ENCODE results near the gene MBOAT7.

DNA sequence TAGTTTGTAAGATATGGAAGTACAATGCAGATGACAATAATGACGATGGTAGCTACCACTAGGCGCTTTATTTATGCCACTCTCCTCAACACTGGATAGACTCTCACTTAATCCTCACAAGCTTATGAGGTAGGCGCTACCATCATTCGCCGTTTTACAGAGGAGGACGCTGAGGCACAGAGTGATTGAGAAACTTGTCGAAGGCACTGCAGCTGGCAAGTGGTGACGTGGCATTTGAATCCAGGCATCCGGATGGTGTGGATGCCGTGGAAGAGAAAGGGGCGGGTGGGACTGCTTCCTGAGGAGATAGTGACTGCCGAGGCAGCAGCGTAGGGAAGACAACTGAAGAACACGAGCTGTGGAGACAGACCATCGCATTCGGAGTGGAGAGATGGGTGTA, 10.0 kb upstream of the MBOAT7 start:
- TF ChIP-seq POLR2AphosphoS5 (IDR thresholded peaks at IDR 0.05; ENCODE audit: low read depth) = no peak
- TF ChIP-seq, protein P1, sequence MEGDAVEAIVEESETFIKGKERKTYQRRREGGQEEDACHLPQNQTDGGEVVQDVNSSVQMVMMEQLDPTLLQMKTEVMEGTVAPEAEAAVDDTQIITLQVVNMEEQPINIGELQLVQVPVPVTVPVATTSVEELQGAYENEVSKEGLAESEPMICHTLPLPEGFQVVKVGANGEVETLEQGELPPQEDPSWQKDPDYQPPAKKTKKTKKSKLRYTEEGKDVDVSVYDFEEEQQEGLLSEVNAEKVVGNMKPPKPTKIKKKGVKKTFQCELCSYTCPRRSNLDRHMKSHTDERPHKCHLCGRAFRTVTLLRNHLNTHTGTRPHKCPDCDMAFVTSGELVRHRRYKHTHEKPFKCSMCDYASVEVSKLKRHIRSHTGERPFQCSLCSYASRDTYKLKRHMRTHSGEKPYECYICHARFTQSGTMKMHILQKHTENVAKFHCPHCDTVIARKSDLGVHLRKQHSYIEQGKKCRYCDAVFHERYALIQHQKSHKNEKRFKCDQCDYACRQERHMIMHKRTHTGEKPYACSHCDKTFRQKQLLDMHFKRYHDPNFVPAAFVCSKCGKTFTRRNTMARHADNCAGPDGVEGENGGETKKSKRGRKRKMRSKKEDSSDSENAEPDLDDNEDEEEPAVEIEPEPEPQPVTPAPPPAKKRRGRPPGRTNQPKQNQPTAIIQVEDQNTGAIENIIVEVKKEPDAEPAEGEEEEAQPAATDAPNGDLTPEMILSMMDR (IDR thresholded peaks at IDR 0.05; ENCODE audit: insufficient read depth, low read length) = no peak
